NCI-H748 treated with DMSO at 0.1 percent for 48 hours (cell line): ENCODE data around the gene NEK10.

Source experiments
- DNase-seq: peaks from one replicate; lab custom pipeline; 2025; lab: John Stamatoyannopoulos, UW

The NEK10 gene

GRCh38 chr3:27174530-27174929 is 194.7 kb downstream of the NEK10 start:
- DNase-seq: no peak

GRCh38 chr3:27171113-27171512 is 198.1 kb downstream of the NEK10 start:
- DNase-seq: no peak

GRCh38 chr3:27166888-27167287 is 202.3 kb downstream of the NEK10 start:
- no peak for DNase-seq

- no peak for DNase-seq
Measured at GRCh38 chr3:27165321-27165721, 203.9 kb downstream of the NEK10 start.

- no peak for DNase-seq
Measured at GRCh38 chr3:27160779-27161287, 208.3 kb downstream of the NEK10 start.

GRCh38 chr3:27160146-27160545 is 209.0 kb downstream of the NEK10 start:
- no peak for DNase-seq

- no peak for DNase-seq
Measured at GRCh38 chr3:27147215-27147614, 222.0 kb downstream of the NEK10 start.

- no peak for DNase-seq
Measured at GRCh38 chr3:27146786-27147185, 222.4 kb downstream of the NEK10 start.

GRCh38 chr3:27145719-27146118 is 223.5 kb downstream of the NEK10 start:
- no peak for DNase-seq

- DNase-seq: no peak
Measured at GRCh38 chr3:27141668-27142067, 227.5 kb downstream of the NEK10 start.

- no peak for DNase-seq
Measured at GRCh38 chr3:27138562-27138961, 230.6 kb downstream of the NEK10 start.

- no peak for DNase-seq
Measured at GRCh38 chr3:27138005-27138404, 231.2 kb downstream of the NEK10 start.

GRCh38 chr3:27134171-27134796 is 234.9 kb downstream of the NEK10 start:
- DNase-seq: peak; percentile 6

- DNase-seq: no peak
Measured at GRCh38 chr3:27133060-27133459, 236.1 kb downstream of the NEK10 start.

GRCh38 chr3:27130796-27131195 is 238.4 kb downstream of the NEK10 start:
- DNase-seq: no peak

- no peak for DNase-seq
Measured at GRCh38 chr3:27127879-27128278, 241.3 kb downstream of the NEK10 start.

GRCh38 chr3:27127195-27127594 is 242.0 kb downstream of the NEK10 start:
- peak; percentile 63 for DNase-seq

- no peak for DNase-seq
Measured at GRCh38 chr3:27125821-27126501, 243.2 kb downstream of the NEK10 start.

GRCh38 chr3:27119639-27120038 is 249.5 kb downstream of the NEK10 start:
- DNase-seq: no peak

- DNase-seq: no peak
Measured at GRCh38 chr3:27115352-27115751, 253.8 kb downstream of the NEK10 start.

GRCh38 chr3:27114684-27115083 is 254.5 kb downstream of the NEK10 start:
- no peak for DNase-seq

- no peak for DNase-seq
Measured at GRCh38 chr3:27114129-27114528, 255.1 kb downstream of the NEK10 start.

- no peak for DNase-seq
Measured at GRCh38 chr3:27110020-27110419, 259.2 kb downstream of the NEK10 start.

GRCh38 chr3:27108322-27108721 is 260.9 kb downstream of the NEK10 start:
- DNase-seq: no peak
